GM19467 (cell line): ENCODE measurements around the gene HYAL2.
A peak's percentile ranks its signal among the peaks of the same experiment; 100 is the strongest.
"Not testable (repeated sequence)": the region's sequence is repeated elsewhere in the genome, so short reads cannot be mapped to it uniquely, and the experiment has no call there.

Source experiments
- ATAC-seq: cut with Tn5 transposase; IDR thresholded peaks from one replicate; pipeline ENCODE4 v1.9.1; 2021; ENCODE audit warnings: mild to moderate bottlenecking, moderate library complexity; ENCODE audit not compliant: unreplicated experiment

HYAL2 gene

GRCh38 chr3:50293079-50293801 is 29.3 kb downstream of the HYAL2 start:
- ATAC-seq: no peak

- peak; percentile 90 for ATAC-seq
These were observed 30.1 kb downstream of the HYAL2 start, which contains the start of gene IFRD2 for GRCh38 chr3:50292159-50293078. IFRD2 (minus strand) TSS chr3:50292429; CDS start chr3:50292274, 155 bp downstream.

- ATAC-seq: no peak
These were observed 32.3 kb downstream of the HYAL2 start for GRCh38 chr3:50290161-50290641.

GRCh38 chr3:50289130-50289529 is 33.4 kb downstream of the HYAL2 start:
- no peak for ATAC-seq

GRCh38 chr3:50288387-50289007 is 34.0 kb downstream of the HYAL2 start:
- no peak for ATAC-seq

GRCh38 chr3:50287262-50287661 is 35.3 kb downstream of the HYAL2 start:
- no peak for ATAC-seq

GRCh38 chr3:50286322-50287227 is 36.0 kb downstream of the HYAL2 start:
- ATAC-seq: no peak

GRCh38 chr3:50284121-50284520 is 38.4 kb downstream of the HYAL2 start:
- ATAC-seq: not testable (repeated sequence)

GRCh38 chr3:50279255-50280016 is 43.1 kb downstream of the HYAL2 start:
- no peak for ATAC-seq

GRCh38 chr3:50278880-50279224 is 43.7 kb downstream of the HYAL2 start, which contains the start of gene LSMEM2:
LSMEM2 (plus strand) TSS chr3:50279087; CDS start chr3:50279114, 27 bp downstream.
- no peak for ATAC-seq

GRCh38 chr3:50278123-50278879 is 44.2 kb downstream of the HYAL2 start:
- no peak for ATAC-seq

- no peak for ATAC-seq
These were observed 45.8 kb downstream of the HYAL2 start for GRCh38 chr3:50276762-50277101.

GRCh38 chr3:50275996-50276761 is 46.4 kb downstream of the HYAL2 start:
- ATAC-seq: no peak

GRCh38 chr3:50275141-50275995 is 47.2 kb downstream of the HYAL2 start:
- no peak for ATAC-seq

GRCh38 chr3:50274371-50275104 is 48.0 kb downstream of the HYAL2 start:
- ATAC-seq: no peak

- no peak for ATAC-seq
These were observed 48.9 kb downstream of the HYAL2 start for GRCh38 chr3:50273689-50274065.
